Glomerular visceral epithelial cell (primary cell): ENCODE results near the gene LACTBL1.
"Not testable (repeated sequence)": the region's sequence is repeated elsewhere in the genome, so short reads cannot be mapped to it uniquely, and the experiment has no call there.

Experiments used
- DNase-seq: peaks from one replicate; pipeline ENCODE4 v3.0.0-alpha.2; 2016; ENCODE audit errors: extremely low spot score

Gene LACTBL1

GRCh38 chr1:22976461-22977243 is 4.0 kb upstream of the LACTBL1 start:
- peak; percentile 85 for DNase-seq

DNA sequence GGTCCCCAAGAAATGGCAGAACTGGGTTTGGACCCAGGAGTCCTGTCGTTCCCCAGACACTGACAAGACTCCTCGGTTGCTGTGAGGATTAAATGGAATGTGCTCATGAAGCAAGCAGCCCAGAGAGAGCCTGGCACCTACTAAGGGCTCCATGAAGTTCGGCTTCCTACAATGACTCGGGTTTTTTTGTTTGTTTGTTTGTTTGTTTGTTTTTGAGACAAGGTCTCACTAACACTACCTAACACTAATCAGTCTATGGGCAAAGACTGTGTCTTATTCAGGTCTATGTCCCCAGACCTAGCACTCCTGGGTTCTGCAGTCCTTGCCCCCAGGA is 3.4 kb upstream of the LACTBL1 start:
- no peak for DNase-seq

GRCh38 chr1:22975694-22976093 is 3.0 kb upstream of the LACTBL1 start:
- DNase-seq: no peak

- DNase-seq: no peak
These were observed 858 bp downstream of the LACTBL1 start for GRCh38 chr1:22971611-22972405.

DNA sequence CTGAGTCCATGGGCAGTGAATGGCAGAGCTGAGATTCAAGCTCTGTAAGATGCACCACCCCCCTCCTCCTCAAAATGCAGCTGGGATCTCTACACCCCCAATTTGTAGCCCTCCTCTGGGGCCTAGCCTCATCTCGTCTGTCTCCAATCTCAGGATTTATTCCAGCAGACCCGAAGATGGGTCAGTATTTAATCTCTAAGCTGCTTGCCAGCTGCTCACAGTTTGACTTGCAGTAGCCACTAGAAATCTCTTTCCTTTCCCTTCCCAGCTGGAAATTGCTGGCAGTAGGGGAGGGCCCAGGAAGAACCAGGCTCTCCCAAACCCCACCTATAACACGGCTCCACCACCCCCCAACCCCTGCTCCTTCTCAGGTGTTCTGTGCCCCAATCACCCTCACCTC is 1.5 kb downstream of the LACTBL1 start:
- DNase-seq: no peak

GRCh38 chr1:22970096-22970495 is 2.6 kb downstream of the LACTBL1 start:
- no peak for DNase-seq

- DNase-seq: peak; percentile 21
These were observed 3.4 kb downstream of the LACTBL1 start for GRCh38 chr1:22969304-22969709.

- no peak for DNase-seq
These were observed 4.8 kb downstream of the LACTBL1 start for GRCh38 chr1:22967833-22968232.

DNA sequence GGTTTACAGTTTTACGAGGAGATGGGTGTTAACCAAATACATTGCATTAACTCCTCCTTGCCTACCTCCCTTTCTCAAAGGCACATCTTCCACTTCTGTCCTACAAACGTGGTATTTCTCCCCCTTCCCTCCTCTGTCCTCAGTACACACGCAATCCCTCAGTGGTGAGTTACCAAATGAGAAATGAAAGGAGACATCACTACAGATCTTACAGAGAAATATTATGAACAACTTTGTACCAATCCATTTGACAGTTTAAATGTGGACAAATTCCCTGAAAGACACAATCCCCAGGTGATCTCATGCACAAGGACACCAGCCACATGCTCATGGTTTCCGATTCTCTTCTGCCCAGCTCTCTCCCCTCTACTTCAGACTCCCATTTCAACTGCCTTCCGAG is 6.4 kb downstream of the LACTBL1 start:
- DNase-seq: no peak

- DNase-seq: no peak
These were observed 9.5 kb downstream of the LACTBL1 start for GRCh38 chr1:22963044-22963677.

GRCh38 chr1:22962558-22962957 is 10.1 kb downstream of the LACTBL1 start:
- DNase-seq: no peak

GRCh38 chr1:22959545-22960360 is 12.9 kb downstream of the LACTBL1 start:
- no peak for DNase-seq

GRCh38 chr1:22958556-22958955 is 14.1 kb downstream of the LACTBL1 start:
- DNase-seq: no peak

- DNase-seq: no peak
These were observed 15.6 kb downstream of the LACTBL1 start for GRCh38 chr1:22957066-22957465.

DNA sequence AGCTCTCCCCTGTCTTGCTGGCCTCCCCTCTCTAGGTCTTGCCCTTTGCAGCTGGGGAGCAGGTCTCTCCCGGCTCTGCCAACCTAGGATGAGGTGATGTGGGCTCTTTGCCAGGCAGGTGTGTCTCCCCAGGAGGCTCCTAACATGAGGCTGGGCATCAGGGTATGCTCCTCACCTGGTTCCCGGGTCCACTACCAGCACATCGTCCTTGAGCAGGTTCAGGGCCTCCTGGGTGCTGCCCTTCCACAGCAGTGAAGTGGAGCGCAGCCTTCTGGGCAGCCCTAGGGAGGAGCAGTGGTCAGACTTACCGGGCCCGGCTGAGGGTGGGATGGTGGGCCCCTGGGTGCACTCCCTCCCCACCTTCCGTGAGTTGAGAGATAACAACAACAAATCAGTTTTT is 17.5 kb downstream of the LACTBL1 start:
- no peak for DNase-seq

DNA sequence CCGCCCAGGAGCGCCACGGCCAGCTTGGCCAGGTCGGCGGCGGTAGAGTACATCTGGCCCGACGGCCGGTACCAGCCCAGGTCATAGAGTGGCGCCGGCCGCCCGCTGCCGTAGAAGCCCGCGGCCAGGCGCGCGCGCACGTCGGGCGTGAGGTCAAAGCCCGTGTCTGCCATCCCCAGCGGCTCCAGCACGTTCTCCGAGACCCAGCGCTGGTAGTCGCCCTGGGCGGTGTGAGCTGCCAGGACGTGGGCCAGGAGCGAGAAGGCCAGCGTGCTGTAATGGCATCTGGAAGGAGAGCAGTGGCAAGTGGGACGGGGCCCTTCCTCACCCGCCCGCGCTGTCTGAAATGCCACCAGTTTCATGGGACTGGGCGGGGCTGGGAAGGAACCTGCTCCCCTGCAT is 18.9 kb downstream of the LACTBL1 start:
- no peak for DNase-seq

GRCh38 chr1:22953057-22953739 is 19.5 kb downstream of the LACTBL1 start:
- no peak for DNase-seq

DNA sequence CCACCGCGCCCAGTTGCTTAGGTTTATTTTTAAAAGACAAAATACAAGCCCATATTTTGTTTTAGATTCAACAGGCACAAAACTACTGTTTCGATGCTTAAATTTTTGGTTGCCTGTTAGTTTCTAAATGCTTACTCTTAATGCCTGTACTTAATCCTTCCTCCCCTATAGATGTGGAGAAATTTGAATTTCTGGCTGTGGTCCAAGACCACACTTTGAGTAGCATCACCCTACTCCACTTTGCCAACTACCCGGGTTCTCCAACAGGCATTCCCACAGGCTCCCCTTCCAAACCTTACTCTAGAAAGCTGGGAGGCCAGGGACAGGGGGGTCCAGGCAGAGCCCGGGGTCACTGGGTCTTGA is 20.0 kb downstream of the LACTBL1 start:
- no peak for DNase-seq

GRCh38 chr1:22951796-22952195 is 20.9 kb downstream of the LACTBL1 start:
- no peak for DNase-seq

DNA sequence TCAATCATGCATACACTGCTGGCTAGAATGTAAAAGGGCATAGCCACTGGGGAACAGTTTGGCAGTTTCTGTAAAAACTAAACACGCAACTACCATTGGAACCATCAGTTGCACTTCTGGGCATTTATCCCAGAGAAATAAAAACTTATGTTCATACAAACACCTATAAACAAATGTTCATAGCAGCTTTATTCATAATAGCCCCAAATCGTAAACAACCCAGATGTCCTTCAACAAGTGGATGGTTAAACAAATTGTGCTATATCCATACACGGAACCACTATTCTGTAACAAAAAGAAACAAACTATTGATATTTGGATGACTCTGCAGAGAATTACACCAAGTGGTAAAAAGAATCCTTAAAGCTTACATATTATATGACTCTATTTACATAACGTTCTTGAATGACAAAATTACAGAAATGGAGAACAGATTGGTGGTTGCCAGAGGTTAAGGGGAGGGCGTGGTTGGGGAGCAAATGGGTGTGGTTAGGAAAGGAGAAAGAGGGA is 22.8 kb downstream of the LACTBL1 start:
- DNase-seq: no peak

DNA sequence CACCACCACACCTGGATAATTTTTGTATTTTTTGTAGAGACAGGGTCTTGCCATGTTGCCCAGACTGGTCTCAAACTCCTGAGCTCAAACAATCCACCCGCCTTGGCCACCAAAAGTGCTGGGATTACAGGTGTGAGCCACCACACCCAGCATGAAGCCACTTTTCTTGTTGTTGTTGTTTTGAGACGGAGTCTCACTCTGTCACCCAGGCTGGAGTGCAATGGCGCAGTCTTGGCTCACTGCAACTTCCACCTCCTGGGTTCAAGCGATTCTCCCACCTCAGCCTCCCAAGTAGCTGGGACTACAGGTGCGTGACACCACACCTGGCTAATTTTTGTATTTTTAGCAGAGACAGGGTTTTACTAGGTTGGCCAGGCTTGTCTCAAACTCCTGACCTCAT is 27.5 kb downstream of the LACTBL1 start:
- DNase-seq: not testable (repeated sequence)
